ENCODE measurements around the gene FXYD3.

FXYD3 gene

DNA sequence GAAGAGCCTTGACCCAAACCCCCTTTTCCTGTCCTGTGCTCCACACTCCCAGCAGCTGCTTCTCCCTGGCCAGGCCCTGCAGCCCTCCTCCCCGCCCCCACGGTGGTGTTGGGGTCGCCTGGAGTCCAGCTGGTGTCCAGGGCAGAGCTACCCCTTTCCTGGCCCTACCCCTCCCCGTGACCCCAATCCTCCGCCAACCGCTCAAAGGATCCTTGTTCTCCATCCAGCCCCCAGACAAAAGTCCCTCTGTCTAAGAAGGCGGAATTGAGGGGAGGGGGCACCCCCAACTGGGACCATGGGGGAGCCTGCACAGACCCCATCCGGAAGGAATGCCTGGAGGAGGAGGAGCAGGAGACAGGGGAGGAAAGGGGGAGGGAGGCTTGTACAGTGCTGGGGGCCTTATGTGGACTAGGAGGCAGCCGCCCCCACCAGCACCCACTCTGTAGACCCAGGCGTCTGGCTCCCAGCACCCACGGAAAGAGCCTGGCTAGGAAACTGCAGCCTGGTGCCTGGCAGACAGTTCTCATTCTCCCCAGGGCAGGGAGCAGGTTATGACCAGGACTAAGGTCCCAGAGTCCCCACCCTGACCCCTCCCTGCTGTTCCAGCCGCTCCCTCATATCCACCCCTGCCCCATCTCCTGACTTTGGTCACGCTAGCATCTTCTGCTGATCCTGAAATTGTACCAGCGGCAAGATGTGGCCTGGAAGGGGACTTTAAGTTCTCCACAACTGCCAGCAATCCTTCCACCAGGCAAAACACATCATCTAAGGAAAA is at the start of gene FXYD3:
Gene FXYD3, plus strand, starts transcription at position 647 of the 775 bp plus-strand sequence. CDS start 3,554 bp downstream, outside the sequence.
- no peak for DNase-seq (ENCODE audit: low read depth, low spot score)

GRCh38 chr19:35066121-35066520 is 49.5 kb upstream of the FXYD3 start:
- DNase-seq (ENCODE audit: low read depth, low spot score), result no peak

GRCh38 chr19:35066691-35067563 is 48.7 kb upstream of the FXYD3 start:
- DNase-seq (ENCODE audit: low read depth, low spot score), result peak; percentile 65

GRCh38 chr19:35068941-35069634 is 46.5 kb upstream of the FXYD3 start:
- DNase-seq (ENCODE audit: low read depth, low spot score), result no peak

GRCh38 chr19:35069696-35070095 is 45.9 kb upstream of the FXYD3 start:
- no peak for DNase-seq (ENCODE audit: low read depth, low spot score)

DNA sequence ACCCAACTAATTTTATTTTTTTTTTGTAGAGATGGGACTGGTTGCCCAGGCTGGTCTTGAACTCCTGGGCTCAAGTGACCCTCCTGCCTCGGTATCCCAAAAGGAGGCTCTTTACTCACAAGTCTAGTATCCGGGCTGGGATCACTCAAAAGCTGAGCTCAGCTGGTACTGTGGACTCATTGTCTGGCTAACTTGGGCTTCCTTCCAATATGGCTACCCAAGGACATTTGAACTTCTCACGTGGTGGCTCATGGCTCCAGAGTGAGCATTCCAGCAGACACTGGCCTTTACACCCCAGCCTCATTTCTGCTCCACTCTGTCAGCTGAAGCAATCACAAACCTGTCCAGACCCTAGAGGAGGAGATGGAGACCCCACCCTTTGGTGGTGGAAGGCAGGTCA is 45.2 kb upstream of the FXYD3 start:
- DNase-seq (ENCODE audit: low read depth, low spot score), result no peak

DNA sequence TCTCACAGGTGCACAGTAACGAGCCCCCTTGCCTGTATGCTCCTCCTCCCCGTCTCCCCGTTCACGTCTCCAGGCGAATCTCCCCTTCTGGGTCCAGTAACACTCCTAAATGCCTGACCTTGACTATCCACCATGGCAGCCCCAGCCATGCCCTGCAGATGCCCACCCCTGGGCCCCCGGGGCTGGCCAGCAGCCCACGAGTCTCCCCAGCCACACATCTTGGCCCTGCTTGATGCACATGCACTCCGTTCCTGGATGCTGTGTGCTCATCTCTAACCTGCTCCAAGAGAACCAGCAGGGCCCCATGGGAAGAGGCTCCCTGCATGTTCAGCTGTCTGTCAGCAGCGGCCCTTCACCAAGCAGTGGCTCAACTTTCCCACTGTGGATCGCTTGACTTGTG is 42.1 kb upstream of the FXYD3 start:
- no peak for DNase-seq (ENCODE audit: low read depth, low spot score)

DNA sequence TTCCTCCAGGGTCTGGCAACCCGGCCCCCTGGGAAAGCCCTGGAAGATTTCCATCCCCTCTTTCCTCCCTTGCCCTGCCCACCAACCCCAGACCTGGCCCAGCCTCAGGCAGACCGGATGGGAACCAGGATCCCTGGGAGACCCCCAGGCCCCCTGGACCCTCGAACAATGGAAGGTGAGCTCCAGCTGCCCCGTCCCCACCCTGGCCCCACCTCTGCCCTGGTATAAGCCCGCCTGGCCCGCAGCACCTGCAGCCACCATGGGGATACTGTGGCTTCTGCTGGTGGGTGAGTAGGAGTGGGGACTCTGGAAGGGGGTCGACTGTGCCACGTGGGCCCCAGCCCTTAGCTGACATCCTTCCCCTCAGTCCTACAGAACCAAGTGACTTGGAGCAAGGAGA is 41.7 kb upstream of the FXYD3 start:
- DNase-seq (ENCODE audit: low read depth, low spot score), result no peak

- DNase-seq (ENCODE audit: low read depth, low spot score), result no peak
Measured at GRCh38 chr19:35074426-35075201, 41.0 kb upstream of the FXYD3 start.

GRCh38 chr19:35075202-35076025 is 40.2 kb upstream of the FXYD3 start:
- no peak for DNase-seq (ENCODE audit: low read depth, low spot score)

- no peak for DNase-seq (ENCODE audit: low read depth, low spot score)
Measured at GRCh38 chr19:35076026-35076370, 39.6 kb upstream of the FXYD3 start.

- DNase-seq (ENCODE audit: low read depth, low spot score), result no peak
Measured at GRCh38 chr19:35076657-35077056, 39.0 kb upstream of the FXYD3 start.

- DNase-seq (ENCODE audit: low read depth, low spot score), result no peak
Measured at GRCh38 chr19:35077411-35078223, 38.0 kb upstream of the FXYD3 start.

GRCh38 chr19:35079826-35080225 is 35.8 kb upstream of the FXYD3 start:
- DNase-seq (ENCODE audit: low read depth, low spot score), result no peak

GRCh38 chr19:35080613-35081170 is 34.9 kb upstream of the FXYD3 start:
- DNase-seq (ENCODE audit: low read depth, low spot score), result no peak

- no peak for DNase-seq (ENCODE audit: low read depth, low spot score)
Measured at GRCh38 chr19:35081201-35081600, 34.4 kb upstream of the FXYD3 start.

GRCh38 chr19:35083691-35084508 is 31.7 kb upstream of the FXYD3 start:
- no peak for DNase-seq (ENCODE audit: low read depth, low spot score)

DNA sequence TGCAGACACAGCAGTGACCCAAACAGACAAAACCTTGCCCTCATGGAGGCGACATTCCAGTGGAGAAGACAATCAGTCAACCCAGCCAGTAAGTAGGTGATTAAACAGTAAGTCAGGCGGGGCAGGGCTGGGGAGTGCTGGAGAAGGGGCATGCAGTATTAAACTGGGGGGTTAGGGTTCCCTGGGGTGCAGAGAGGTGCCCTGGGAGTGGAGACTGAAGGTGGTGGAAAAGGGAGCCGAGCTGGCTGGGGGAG is 31.2 kb upstream of the FXYD3 start:
- DNase-seq (ENCODE audit: low read depth, low spot score), result no peak

- DNase-seq (ENCODE audit: low read depth, low spot score), result no peak
Measured at GRCh38 chr19:35085947-35086346, 29.7 kb upstream of the FXYD3 start.

Data from smooth muscle cell of the brain vasculature (primary cell).